Neural progenitor cell (in vitro differentiated cells): ENCODE results near the gene RSPO3.

Experiments used
- EZH2 ChIP-seq: fragments of 200-600 bp; sonication (generic); IDR thresholded peaks from 2 replicates; pipeline ENCODE4 v1.6.1; 2017; ENCODE audit warnings: antibody characterized with exemption, mild to moderate bottlenecking, moderate library complexity
- EZH2phosphoT487 ChIP-seq: fragments of 200-600 bp; sonication (generic); IDR thresholded peaks from 2 replicates; pipeline ENCODE4 v1.6.1; 2017; ENCODE audit warnings: antibody characterized with exemption
- TF ChIP-seq, protein P1 (sequence below): fragments of 200-600 bp; sonication (generic); IDR thresholded peaks from 2 replicates; pipeline ENCODE4 v1.5.1; 2017; ENCODE audit warnings: antibody characterized with exemption, mild to moderate bottlenecking

DNA sequence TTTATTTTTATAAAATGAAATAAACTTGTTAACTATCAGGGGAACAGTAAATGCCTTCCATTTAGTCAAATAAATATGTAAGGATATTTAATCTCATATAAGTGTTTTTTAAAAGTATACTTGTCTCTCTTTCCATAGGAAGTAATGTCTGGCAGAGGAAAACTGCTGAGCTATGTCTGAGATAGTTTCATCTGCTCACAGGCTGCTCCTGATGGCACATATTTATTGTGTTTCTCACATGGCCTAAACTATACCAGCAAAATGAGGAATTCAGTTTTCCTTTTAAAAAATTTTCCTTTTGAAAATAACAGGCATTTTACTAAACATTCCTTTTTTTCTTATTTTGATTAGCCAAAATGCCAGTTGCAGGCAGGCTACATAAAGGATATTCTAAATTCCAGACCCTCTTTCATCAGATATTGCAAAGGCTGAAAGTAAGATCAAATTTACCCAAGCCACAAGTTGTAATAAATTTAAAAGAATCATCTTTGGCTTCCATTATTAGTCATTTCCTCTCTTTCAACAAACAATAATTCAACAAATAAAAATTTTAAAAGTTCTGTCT, 88.1 kb downstream of the RSPO3 start:
- TF ChIP-seq, protein P1, sequence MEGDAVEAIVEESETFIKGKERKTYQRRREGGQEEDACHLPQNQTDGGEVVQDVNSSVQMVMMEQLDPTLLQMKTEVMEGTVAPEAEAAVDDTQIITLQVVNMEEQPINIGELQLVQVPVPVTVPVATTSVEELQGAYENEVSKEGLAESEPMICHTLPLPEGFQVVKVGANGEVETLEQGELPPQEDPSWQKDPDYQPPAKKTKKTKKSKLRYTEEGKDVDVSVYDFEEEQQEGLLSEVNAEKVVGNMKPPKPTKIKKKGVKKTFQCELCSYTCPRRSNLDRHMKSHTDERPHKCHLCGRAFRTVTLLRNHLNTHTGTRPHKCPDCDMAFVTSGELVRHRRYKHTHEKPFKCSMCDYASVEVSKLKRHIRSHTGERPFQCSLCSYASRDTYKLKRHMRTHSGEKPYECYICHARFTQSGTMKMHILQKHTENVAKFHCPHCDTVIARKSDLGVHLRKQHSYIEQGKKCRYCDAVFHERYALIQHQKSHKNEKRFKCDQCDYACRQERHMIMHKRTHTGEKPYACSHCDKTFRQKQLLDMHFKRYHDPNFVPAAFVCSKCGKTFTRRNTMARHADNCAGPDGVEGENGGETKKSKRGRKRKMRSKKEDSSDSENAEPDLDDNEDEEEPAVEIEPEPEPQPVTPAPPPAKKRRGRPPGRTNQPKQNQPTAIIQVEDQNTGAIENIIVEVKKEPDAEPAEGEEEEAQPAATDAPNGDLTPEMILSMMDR, result no peak
- TF ChIP-seq EZH2phosphoT487, result no peak
- no peak for TF ChIP-seq EZH2
